IPS-15b (cell line): Measurements from ENCODE around the gene BBS7.

Experiments used
- H3K27me3 ChIP-seq: one replicate; pipeline ENCODE4 v1.6.1; 2013; ENCODE audit warnings: low read length; ENCODE audit not compliant: control insufficient read depth, insufficient read depth
- H3K36me3 ChIP-seq: one replicate; pipeline ENCODE4 v1.6.1; 2013; ENCODE audit warnings: low read length; ENCODE audit not compliant: control insufficient read depth, insufficient read depth
- H3K4me1 ChIP-seq: one replicate; pipeline ENCODE4 v1.6.1; 2013; ENCODE audit warnings: mild to moderate bottlenecking, low read length; ENCODE audit not compliant: control insufficient read depth, insufficient read depth
- H3K4me3 ChIP-seq: one replicate; pipeline ENCODE4 v1.5.1; 2013; ENCODE audit warnings: low read depth, low read length
- H3K9ac ChIP-seq: one replicate; pipeline ENCODE4 v1.6.1; 2013; ENCODE audit warnings: low read depth, mild to moderate bottlenecking, low read length
- H3K9me3 ChIP-seq: one replicate; pipeline ENCODE4 v1.6.1; 2013; ENCODE audit warnings: mild to moderate bottlenecking, low read length; ENCODE audit not compliant: control insufficient read depth, insufficient read depth

Gene BBS7

GRCh38 chr4:121800961-121801714, 69.1 kb downstream of the BBS7 start, which contains the start of gene EXOSC9:
Gene EXOSC9 (plus strand): TSS chr4:121801323. CDS start chr4:121801425, 102 bp downstream.
- Histone ChIP-seq H3K9ac (peak within 1 kb of the TSS; percentile 96), H3K36me3 (peaks cover 5% of the 10 kb centered on the region), H3K4me1 (peaks cover 10% of the 10 kb centered on the region), H3K4me3 (peak within 1 kb of the TSS; percentile 95), H3K27me3 (no peaks in the 10 kb centered on the region), H3K9me3 (no peaks in the 10 kb centered on the region)

GRCh38 chr4:121800638-121800960, 69.7 kb downstream of the BBS7 start:
- no peaks in the 10 kb centered on the region for H3K27me3 ChIP-seq
- peaks cover under 1% of the 10 kb centered on the region for H3K36me3 ChIP-seq
- peaks cover 15% of the 10 kb centered on the region for H3K4me1 ChIP-seq
- H3K9ac ChIP-seq = peak overlapping the region; percentile 90
- H3K9me3 ChIP-seq = no peaks in the 10 kb centered on the region
- peak overlapping the region; percentile 95 for H3K4me3 ChIP-seq

GRCh38 chr4:121799867-121800501, 70.3 kb downstream of the BBS7 start:
- Histone ChIP-seq H3K27me3 (no peaks in the 10 kb centered on the region), H3K4me3 (no peak overlapping the region), H3K9me3 (no peaks in the 10 kb centered on the region), H3K36me3 (no peaks in the 10 kb centered on the region), H3K4me1 (peaks cover 18% of the 10 kb centered on the region), H3K9ac (no peak overlapping the region)

- H3K9ac ChIP-seq = no peak overlapping the region
- H3K4me3 ChIP-seq = no peak overlapping the region
- no peaks in the 10 kb centered on the region for H3K36me3 ChIP-seq
- no peaks in the 10 kb centered on the region for H3K9me3 ChIP-seq
- no peaks in the 10 kb centered on the region for H3K27me3 ChIP-seq
- H3K4me1 ChIP-seq = peaks cover 18% of the 10 kb centered on the region
Measured at GRCh38 chr4:121799208-121799823, 71.0 kb downstream of the BBS7 start.

- H3K9ac ChIP-seq = no peak overlapping the region
- H3K27me3 ChIP-seq = no peaks in the 10 kb centered on the region
- H3K9me3 ChIP-seq = no peaks in the 10 kb centered on the region
- no peaks in the 10 kb centered on the region for H3K36me3 ChIP-seq
- H3K4me1 ChIP-seq = peaks cover 14% of the 10 kb centered on the region
- H3K4me3 ChIP-seq = peak overlapping the region; percentile 3
Measured at GRCh38 chr4:121796283-121796682, 74.0 kb downstream of the BBS7 start.

GRCh38 chr4:121794505-121795188, 75.6 kb downstream of the BBS7 start:
- H3K4me1 ChIP-seq = peaks cover 14% of the 10 kb centered on the region
- no peak overlapping the region for H3K4me3 ChIP-seq
- H3K36me3 ChIP-seq = no peaks in the 10 kb centered on the region

GRCh38 chr4:121792966-121793365, 77.3 kb downstream of the BBS7 start:
- Histone ChIP-seq H3K4me1 (peaks cover 14% of the 10 kb centered on the region), H3K27me3 (no peaks in the 10 kb centered on the region), H3K9me3 (no peaks in the 10 kb centered on the region), H3K9ac (no peak overlapping the region), H3K36me3 (no peaks in the 10 kb centered on the region), H3K4me3 (no peak overlapping the region)

More at GRCh38 chr4:121794505-121795188, 75.6 kb downstream of the BBS7 start:
- Histone ChIP-seq H3K27me3 (no peaks in the 10 kb centered on the region), H3K9me3 (no peaks in the 10 kb centered on the region), H3K9ac (no peak overlapping the region)

- no peak overlapping the region for H3K4me3 ChIP-seq
- no peaks in the 10 kb centered on the region for H3K27me3 ChIP-seq
- no peaks in the 10 kb centered on the region for H3K36me3 ChIP-seq
- H3K9me3 ChIP-seq = no peaks in the 10 kb centered on the region
- peaks cover 11% of the 10 kb centered on the region for H3K4me1 ChIP-seq
- no peak overlapping the region for H3K9ac ChIP-seq
Measured at GRCh38 chr4:121791481-121791880, 78.8 kb downstream of the BBS7 start.

- peaks cover 7% of the 10 kb centered on the region for H3K4me1 ChIP-seq
Measured at GRCh38 chr4:121790976-121791375, 79.3 kb downstream of the BBS7 start.

GRCh38 chr4:121789960-121790829, 80.1 kb downstream of the BBS7 start:
- H3K9me3 ChIP-seq = no peaks in the 10 kb centered on the region
- H3K4me1 ChIP-seq = no peaks in the 10 kb centered on the region

More at GRCh38 chr4:121790976-121791375, 79.3 kb downstream of the BBS7 start:
- H3K9ac ChIP-seq = no peak overlapping the region
- no peaks in the 10 kb centered on the region for H3K36me3 ChIP-seq
- no peaks in the 10 kb centered on the region for H3K9me3 ChIP-seq
- no peaks in the 10 kb centered on the region for H3K27me3 ChIP-seq
- H3K4me3 ChIP-seq = no peak overlapping the region

GRCh38 chr4:121789455-121789854, 80.8 kb downstream of the BBS7 start:
- Histone ChIP-seq H3K27me3 (no peaks in the 10 kb centered on the region), H3K9me3 (no peaks in the 10 kb centered on the region)

More at GRCh38 chr4:121789960-121790829, 80.1 kb downstream of the BBS7 start:
- no peak overlapping the region for H3K9ac ChIP-seq
- H3K36me3 ChIP-seq = no peaks in the 10 kb centered on the region
- no peak overlapping the region for H3K4me3 ChIP-seq
- H3K27me3 ChIP-seq = no peaks in the 10 kb centered on the region

More at GRCh38 chr4:121789455-121789854, 80.8 kb downstream of the BBS7 start:
- Histone ChIP-seq H3K4me3 (no peak overlapping the region), H3K36me3 (no peaks in the 10 kb centered on the region), H3K4me1 (no peaks in the 10 kb centered on the region), H3K9ac (no peak overlapping the region)
